Fibroblast of gingiva (primary cell): Measurements from ENCODE around the gene BMERB1.
"Not testable (repeated sequence)": the region's sequence is repeated elsewhere in the genome, so short reads cannot be mapped to it uniquely, and the experiment has no call there.

Experiments
- DNase-seq: peaks from one replicate; pipeline ENCODE4 v3.0.0-alpha.2; 2011; ENCODE audit warnings: low read depth

Gene BMERB1

DNA sequence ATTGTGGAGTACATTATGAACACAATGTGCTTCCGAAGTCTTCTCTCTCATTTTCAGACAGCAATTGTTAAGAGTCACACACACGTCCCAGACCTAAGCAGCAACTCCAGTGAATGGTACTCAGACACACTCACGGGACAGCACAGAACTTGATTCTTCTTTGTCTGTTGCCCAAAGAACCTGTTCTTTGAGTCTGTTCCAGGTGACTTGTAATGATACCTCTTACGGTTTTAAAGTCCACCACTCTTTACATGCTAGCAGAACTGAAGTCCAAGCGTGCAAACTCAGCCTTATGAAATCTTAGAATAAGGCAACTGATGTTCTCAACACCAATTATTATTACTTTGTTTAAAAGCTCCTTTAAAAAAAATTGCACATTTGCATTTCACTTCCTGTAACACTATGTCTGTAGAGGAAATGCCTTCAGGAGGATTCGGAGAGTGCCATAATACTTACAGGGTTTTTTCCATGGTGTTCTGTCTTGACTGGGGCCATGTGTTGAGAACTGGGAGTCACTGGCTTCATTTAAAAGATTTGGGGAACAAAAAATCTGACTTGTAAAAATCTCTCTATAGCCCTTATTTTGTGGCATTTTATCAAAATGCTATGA lies 160.4 kb downstream of the BMERB1 start:
- no peak for DNase-seq

DNA sequence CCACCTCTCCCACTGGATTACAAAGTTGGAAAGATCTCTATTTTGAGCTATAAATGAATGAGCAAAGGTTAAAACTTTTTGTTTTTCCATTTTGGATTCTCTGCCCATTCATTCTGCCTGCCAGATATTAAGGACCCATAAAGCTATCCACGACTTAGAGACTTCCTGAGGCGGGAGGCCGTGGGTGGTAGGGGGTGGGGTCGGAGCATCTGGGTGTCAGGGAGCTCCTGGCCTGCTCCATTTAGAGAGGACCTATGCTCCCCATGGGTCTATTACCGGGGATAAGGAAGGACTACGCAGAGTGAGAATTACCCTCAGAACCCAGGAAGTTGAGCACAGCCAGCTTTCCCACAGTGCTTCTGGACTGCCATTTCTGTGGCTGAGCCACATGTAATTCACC lies 162.7 kb downstream of the BMERB1 start:
- no peak for DNase-seq

DNA sequence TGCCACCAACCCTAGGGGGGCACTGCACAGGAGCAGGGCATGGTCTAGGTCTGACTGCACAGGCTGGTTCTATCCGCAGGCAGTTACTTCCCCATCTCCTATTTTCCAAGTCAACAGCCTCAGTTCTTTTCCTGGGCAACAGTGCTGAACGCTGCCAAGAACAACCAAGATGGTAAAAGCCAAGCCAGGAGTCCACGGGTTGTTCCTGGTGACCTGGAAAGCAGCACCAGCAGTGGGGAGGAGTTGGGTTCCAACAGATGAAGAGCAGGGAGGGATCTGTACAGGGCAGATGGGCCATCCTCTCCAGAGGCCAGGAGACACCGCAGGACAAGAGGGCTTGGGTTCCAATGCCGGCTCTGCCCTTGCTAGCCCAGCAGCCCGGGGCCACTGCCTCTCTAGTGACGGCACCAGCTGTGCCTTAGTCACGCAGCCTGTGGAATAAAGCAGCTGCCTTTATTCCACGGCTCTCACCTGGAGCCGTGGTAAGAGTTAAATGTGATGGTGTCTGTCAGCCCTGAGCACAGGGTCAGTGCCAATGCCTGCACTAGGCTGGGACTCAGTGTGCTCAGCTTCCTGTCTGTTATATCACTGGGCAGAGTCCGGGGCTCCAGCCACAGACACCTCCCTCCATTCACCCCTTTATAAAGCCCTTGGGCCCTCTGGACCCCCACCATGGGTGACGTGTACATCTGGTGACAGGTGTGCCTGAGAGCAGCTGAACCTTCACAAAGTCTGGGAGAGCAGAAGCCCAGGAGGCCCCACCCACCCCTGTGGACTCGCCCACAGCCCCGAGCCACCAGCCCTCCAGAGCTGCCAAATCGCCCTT lies 163.6 kb downstream of the BMERB1 start:
- no peak for DNase-seq

DNA sequence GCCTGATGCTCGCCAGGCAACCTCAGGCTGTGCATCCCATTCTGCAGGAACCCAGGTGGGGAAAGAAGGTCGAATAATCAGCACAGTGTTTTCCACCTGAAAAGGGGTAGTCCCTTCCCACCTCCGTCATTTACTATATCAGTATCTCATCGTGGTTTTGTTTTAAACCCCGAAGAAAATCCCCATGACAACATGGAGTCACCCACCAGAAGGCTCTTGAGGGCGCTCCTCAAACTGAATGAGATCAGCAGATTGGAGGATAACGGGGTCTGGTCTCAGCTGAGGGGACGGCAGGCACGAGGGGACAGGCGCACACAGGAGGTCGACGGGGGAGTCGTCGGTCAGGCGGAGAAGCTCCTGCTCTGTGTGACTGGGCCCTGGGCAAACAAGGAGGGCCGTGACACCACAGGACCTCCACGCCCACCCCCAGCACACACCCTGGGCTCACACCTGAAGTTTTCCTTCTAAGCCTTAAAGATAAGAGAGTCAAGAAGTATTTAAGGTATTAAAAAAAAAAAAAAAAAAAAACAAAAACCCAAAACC lies 164.3 kb downstream of the BMERB1 start:
- no peak for DNase-seq

DNA sequence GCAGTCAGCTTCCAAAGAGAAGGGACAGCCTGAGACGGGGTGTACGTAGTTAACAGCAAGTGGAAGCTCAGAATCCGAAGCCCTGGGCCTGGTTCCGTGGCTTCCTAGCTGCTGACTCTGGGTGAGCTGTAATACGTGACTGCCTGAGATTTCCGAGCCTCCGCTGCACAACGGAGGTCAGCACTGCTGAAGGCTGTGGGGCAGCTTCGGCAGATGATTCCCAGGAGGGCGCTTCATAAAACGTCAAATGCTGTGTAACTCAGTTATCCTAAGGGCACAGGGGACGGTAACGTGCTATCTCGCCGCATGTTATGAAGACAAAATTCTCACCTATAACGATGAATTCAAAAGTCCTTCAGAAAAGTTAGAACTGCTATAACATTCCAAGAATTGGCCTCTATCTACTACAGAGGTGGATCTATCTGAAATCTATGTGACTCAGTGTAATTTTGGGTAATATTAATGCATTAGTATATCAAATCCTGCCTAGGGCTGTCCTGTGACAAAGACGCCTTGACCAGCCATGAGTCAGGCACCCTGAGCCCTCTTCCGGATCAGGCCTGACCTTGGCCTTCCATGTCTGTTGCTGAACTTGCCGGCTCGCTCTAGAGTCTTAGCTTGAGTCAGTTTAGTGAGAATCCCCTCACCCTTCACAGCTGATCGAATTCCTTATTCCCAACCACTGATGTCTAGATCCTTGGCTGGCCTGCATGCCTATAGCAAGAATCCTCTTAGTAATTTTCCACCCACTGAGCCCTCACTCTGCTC lies 165.1 kb downstream of the BMERB1 start:
- no peak for DNase-seq

DNA sequence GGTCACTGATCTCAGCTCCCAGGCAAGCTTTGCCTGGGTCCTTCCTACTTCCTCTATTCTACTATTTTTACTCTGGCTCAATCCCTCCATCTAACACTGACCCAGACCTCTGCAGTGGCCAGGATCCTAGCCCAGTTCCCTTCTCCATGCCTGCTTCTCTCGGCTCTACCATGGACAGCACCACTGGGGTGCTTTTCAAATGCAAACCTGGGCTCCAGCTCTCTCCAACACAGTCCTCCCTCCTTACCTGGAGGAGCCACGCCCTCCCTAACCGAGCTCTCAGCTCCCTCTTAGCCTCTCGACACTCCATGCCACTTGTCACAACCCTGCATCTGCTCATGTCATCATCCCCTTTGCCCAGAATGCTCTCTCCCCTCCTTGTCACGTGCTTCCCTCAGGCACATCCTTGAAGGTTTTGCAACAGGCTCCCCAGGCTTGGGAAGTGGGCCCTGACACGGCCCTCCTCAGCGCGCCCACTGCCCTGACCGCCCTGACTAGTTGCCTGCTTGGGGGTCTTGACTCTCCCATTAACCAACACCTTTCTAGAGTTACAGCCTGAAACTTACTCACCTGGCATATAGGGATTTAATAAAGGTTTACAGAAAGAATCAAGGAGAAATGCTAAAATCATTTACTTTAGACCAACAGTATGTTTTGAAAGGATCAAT lies 167.0 kb downstream of the BMERB1 start:
- no peak for DNase-seq

DNA sequence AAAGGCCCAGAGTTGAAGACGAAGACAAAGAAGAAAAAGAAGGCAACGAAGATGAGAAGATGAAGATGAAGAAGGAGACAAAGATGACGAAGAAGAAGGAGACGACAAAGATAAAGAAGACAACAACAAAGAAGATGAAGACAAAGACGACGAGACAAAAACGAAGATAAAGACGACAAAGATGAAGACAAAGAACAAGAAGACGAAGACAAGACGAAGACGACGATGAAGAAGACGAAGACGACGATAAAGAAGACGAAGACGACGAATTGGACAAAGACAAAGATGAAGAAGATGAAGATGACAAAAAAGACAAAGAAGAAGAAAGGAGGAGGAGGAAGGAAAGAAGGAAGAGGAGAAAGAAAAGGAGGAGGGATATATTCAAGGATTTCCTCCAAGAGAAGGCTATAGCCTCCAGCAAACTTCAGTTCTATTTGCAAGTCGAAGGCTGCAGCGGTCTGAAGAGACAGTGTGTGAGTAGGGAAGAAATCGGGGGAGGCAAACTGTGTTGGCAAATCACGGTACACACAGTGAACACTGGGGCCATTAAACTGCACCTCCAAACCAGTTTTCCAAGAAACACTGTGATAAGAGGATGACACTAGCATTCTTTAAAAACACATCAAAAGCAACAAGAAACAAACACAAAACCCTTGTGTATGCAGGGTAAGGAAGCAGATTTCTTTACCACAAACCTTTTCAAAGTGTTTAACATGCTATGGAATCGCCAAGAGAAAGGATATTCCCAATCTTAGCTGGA lies 168.1 kb downstream of the BMERB1 start:
- DNase-seq, result no peak

DNA sequence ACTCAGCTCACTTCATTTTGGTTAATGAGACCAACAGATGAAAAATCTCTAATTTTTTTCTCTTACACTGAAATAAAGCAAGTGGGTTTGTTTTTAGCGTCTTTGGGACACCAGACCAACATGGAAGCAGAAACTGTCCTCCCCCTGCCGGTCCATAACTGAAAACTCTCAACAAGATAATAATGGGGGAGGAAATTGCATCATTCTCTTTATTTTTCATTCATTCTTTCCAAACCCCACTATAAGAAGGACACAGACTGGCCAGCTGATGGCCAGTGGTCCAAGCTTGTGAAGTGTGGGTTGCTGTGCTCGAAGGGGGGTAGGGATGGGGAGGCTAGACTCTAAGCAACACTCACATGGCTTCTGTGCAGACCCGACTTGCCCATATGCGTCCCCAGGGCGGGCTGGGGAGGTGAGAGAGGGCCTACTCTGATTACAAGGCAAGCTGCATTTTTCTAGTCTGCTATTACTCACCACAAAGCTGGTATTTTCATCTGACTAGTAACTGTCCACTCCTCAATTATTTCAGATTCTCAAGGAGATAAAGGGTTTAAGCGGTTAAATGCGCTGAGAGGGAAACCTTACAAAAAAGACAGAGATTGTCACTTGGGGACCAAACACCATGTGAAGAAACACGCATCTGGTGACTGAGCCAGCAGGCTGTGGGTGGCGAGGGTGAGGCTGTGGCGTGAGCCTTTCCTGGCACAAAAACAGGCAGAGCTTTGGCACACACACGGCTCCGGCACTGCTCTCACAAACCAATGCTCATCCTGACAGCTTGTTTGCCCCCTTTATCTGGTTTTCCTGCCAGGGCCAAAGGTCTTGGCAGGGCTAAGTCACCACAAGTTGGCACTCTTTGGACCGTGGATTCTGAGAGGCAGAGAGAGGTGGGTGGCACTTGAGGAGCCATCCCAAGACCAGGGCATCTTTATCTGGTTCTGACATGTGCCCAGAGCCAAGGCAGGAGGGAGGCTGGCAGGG lies 170.4 kb downstream of the BMERB1 start:
- DNase-seq, result no peak

DNA sequence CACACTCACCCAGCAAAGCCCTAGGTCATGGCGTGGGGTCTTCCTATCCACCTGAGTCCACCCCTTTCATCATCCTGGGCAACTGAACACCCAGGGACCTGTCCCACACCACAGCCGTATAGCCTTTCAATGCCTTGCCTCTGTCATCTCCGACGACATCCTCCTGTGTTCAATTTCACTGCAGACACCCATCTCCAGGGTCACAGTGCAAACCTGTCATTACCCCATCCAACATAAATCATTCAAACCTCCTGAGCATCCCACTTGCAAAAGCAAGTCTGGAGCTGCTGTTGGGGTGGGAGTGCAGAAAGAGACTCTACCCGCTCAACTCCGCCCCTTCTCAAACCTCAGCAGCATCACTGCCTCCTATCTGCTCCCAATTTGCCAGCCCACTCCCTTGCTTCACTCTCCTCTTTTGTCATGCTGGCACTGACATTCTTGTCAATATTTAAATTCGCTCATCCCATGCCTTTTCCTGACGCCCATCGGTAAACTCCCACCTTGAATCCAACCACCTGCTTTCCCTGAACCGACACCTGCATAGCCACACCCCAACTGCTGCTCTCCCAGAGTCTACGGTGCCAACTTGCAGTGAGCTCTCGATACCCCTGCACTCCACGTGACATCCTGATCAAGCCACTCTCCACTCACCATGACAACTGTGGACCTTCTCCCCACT lies 171.6 kb downstream of the BMERB1 start:
- no peak for DNase-seq

DNA sequence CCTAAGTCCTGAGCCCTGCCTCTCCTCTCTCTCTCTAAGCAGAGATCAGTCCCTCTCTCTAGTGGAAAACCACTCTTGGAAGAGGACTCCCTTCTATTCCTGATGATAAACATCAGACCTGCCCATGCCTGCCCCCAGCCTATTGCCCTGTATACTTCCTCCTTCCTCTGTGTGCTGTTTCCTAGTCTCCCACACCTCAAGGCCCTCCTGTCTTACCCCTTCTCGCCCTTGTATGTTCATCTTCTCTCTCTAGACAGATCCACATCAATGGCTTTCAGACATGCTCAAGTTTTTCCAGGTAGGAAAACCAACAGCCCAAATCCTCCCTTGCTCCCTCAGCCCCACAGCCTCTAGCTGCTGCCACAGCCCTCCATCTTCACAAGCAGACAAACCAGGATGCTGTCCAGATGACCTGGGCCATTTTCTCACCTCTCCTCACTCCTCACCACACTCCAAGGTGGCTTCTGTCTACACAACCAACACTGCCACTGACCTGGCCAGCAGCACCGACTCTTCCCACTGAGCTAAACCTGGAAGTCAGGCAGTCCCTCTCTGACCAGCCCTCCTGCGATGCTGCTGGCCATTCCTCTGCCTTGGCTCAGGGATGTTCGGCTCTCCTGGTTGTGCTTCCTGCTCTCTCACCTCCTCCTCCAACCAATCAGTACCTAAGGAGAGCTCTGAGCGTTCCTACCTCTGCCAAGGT lies 172.3 kb downstream of the BMERB1 start:
- no peak for DNase-seq

DNA sequence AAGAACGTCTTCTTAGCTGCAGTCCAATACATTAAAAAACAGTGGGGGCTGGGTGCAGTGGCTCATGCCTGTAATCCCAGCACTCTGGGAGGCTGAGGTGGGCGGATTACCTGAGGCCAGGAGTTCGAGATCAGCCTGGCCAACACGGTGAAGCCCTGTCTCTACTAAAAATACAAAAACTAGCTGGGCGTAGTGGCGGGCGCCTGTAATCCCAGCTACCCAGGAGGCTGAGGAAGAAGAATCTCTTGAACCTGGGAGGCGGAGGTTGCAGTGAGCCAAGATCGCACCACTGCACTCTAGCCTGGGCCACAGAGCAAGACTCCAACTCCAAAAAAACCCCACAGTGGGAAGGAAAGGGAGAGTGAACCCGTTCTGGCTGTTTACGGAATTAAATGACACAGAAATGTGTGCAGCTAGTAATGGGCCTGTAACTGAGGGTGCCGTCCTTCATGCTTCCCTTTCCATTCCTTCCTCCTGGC lies 172.9 kb downstream of the BMERB1 start:
- DNase-seq, result not testable (repeated sequence)

DNA sequence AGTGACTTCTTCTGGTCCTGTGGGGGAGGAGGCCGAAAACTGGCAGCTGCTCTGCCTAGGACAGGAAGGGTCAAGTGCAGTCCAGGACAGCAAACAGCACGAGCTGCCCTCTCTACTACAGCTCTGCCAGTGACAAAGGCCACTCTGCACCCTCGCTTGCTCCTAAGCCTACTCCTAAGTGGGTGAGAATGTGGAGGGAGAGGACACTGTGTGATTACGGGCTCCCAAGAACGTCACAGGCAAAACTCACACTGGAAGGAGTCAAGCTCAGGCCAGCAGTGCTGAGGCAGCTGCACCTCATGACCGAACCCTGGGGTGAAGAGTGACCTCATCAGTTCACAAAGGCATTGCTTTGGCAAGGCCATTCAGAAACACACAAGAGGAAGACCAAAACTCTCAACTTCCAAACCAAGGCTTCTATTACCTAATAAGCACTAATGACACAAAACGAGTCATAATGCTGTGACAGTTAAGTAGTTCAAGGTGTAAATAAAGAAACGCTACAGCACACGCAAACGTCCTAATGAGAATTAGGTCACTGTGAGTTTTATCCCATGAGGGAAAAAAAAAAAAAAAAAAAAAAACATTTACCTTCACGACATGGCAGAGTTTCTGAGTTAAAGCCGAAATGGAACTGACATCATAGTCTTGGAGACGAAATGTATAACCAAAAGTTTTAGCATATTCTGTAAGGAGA lies 173.5 kb downstream of the BMERB1 start:
- peak; percentile 62 for DNase-seq

DNA sequence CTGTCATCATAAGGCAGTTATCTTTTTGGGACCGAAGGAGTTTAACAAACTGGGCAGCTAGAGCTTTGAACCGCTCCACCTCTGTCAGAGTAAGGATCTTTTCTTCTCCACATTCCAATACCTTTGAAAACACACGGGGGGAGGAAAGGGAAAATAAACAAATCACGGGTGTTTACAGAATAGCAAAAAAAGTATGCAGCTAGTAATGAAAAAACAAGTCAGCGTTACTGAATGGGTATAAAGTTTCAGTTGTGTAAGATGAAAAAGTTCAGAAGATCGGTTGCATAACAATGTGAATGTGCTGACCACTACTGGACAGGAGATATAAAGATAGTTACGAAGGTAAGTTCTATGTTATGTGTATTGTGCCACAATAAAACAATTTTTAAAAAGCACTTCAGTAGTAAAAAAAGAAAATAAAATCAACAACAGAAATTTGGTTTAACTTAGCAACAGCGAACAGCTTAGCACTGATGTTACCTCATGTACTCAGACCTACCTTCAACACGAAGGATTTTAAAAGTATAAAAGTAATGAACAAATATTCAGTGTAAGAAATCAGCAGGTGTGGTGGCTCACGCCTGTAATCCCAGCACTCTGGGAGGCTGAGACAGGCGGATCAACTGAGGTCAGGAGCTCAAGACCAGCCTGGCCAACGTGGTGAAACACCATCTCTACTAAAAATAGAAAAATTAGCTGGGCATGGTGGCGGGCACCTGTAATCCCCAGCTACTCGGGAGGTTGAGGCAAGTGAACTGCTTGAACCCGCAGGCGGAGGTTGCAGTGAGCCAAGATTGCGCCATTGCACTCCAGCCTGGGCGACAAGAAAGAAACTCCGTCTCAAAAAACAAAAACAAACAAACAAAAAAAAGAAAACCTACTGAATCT lies 174.3 kb downstream of the BMERB1 start:
- DNase-seq, result peak; percentile 61

DNA sequence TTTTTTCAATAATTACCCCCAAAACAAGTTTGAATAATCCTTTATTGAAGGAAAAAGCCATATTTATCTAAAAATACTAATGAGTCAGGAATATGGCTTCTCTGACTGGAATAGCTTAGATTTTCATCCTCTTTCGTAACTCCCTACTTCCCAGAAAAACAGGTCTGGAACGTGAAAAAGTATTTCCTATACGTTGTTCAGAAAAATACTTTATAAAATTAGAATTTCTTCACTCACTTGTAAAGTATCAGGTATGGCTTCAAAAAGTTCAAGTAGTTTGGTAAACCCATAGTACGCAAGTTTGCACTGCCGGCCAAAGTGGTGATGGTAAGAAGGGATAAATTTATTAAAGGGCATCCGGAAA lies 174.9 kb downstream of the BMERB1 start:
- no peak for DNase-seq

DNA sequence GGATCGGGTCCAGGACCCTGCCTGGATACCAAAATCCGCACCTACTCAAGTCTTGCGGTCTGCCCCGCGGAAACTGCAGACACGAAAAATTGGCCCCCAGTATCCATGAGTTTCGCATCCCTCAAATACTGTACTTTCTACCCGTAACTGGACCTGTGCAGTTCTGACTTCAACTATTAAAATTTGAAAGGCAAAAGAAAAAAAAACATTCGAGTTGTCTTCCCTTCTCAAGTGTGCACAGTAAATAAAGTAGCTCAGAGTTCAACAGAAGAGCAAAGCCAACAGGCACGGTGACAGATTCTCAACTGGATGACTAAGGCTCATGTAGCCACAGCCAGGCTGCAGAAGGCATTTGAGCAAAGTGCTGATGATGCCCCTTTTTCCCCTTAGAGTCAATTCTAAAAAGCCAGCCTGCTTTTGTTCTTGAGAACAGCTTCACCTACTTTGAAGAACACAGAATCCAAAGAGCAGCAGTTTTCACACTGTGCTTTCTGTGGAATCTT lies 176.0 kb downstream of the BMERB1 start:
- peak; percentile 33 for DNase-seq

DNA sequence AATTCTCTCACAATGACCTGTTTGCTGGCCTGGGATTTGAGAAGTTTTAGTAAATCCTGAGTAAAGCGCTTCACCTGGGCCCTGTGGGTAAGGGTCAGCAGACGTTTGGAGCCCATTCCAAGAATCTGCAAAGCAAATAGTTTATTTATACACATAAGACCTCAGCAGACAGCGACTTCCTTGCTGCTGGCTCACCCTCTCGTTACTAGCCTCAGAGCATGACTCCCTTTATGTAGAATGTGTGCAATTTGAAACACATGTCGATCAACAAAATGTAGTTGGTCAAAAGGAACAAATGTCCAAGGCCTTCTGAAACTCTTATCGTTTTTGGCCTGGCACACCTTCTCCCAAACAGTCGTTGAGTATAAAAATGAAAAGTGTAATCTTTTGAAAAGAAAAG lies 177.2 kb downstream of the BMERB1 start:
- peak; percentile 26 for DNase-seq

DNA sequence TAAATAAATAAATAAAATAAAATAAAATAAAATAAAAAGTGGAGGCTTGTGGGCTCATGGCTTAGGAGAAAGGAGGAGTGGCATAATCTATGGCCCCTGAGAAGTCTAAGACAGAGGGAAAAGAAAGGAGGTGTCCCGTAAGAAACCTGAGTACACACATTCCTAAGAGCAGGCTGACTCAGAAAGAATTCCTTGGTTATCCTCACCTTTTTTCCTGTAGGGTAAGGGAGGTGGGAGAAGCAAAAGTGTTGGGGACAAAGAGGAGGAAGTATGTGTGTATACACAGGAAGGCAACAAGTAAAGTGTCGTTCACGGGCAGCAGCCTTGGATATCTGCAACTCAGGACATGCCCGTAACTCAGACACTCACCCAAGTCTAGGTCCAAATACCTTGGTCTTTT lies 179.3 kb downstream of the BMERB1 start:
- no peak for DNase-seq
